Pulmonary artery endothelial cell (primary cell): Measurements from ENCODE around the gene PRCD. TPM values are rescaled to one million over a fixed set of nuclear protein-coding genes. Genes with fewer than 3 reads are reported as not detected.

Experiments used
- DNase-seq: peaks from one replicate; pipeline ENCODE4 v3.0.0-alpha.2; 2011; ENCODE audit warnings: low read depth, low spot score
- total RNA-seq: library from RNA; depleted of rRNA; stranded (reverse); fragments of >200 nt; gene quantifications from 2 replicates; pipeline ENCODE4 v1.2.3, GENCODE V29; 2014

The PRCD gene, protein sequence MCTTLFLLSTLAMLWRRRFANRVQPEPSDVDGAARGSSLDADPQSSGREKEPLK
- 0.20 and 0.35 TPM in 2 replicates for total RNA-seq

DNA sequence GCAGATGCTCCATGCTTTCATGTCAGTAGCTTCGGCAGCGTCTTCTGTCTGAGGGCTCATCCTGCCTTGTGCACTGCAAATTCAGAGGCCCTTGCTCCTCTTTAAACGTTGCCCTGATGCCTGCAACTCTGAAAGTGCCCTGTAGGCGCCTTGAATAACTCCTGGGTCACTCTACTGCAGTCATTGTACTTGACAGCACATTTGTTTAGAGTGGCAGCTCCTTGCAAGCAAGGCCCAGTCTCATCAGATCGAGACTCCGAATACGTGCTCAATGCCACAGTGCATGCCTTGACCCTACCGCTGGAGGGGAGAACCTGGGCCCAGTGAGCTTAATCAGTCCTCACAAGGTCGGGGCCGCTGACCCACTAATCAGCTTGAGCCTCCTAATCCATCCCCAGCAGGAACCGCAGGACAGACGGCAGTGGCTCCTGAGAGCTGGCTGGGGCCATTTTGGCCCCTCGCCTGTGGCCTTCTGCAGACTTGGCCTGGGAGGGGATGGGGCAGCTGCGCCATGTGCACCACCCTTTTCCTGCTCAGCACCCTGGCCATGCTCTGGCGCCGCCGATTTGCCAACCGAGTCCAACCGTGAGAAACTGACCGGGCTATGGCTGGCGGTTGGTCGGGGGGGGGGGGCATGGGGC, at the start of gene PRCD:
Gene PRCD (plus strand): TSS at position 414 of the 641 bp plus-strand sequence. CDS start 98 bp downstream, at position 512.
- DNase-seq = no peak

DNA sequence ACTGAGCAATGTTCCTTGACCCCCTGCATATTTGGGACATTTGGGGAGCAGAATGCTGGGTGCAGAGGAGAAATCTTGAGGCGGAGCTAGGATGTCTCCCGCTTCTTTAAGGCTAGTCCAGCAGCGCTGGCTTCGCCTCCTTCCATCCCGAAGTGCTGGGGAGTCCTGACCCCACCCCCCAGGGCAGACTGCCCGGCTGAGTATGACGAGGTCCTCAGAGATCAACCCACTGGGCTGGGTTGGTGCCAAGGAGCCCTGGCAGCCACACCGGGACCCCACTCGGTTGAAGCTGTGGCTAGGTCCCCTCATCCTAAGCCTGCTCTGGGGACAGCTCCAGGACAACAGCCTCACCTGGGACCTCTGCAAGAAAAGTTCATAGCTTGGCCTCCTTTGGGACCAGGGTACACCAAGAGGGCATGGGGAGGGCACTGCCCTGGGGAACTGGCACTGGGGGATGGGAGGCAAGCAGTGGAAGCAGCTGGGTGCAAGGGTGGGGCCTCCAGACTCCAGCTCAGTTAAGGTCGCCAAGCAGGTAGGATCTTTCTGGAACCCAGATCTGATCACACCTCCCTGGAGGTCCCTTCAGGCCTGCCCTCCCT, 49.6 kb upstream of the PRCD start:
- no peak for DNase-seq

GRCh38 chr17:76491271-76492122, 48.3 kb upstream of the PRCD start:
- no peak for DNase-seq

DNA sequence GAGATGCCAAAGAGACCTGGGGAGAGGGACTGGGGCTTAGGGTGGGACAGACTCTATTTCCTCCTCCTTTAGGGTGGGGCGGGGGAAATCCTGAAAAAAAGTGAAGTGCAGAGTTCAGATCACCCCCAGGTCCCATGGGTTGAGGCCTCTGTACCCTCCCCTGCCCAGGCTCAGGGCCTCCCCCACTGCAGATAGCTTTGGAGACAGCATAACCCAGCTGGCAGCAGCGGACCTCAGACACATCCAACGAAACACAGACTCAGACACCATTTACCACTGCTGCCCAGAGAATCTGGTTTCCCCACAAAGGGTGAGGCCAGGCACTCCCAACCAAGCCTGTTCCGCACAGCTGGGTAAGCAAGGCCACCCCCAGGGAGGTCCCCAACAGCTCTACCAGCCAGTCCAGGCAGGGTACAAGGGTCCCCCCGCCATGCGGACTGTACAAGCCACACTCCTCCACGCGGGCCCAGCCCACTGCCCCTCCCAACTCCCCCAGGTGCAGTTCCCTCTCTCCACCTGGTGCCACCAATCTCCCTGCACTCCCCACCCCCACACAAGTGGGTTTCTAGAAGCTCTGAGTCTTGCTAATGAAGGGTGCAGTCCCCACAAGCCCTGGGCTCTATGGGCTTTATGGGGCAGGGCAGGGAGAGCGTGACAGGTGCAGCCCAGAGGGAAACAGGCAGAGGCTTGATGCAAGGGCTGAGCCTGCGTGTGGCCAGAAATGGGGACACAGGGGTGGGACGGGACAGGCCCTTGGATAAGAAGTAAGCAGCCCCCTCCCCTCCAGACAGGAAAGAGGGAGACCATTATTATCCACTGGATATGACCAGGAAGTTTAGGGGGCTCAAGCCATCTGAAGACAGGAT, 47.5 kb upstream of the PRCD start:
- DNase-seq = no peak

DNA sequence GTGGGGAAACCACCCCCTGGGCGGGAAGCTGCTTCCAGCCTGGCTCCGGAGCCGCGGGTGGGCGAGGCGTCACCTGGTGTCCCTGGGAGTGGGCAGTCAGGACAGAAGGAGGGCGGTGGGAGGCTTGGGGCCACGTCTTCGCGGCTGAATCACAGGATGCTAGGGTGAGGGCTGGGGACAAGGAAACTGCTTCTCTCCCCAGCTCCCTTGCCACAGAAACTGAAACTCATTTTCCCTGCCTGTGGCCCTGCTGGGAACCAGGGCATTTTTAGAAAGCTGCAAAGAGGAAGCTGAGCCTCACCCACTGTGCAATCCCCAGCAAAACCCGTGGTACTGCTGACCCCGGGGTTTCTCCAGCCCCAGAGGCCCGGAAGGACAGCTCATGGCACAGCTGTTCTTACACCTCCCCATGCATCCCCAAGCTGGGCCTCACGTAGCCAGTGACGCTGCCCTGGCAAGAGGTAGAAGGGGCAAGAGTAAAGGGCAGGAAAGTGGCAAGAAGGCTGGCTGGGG, 46.8 kb upstream of the PRCD start:
- peak; percentile 33 for DNase-seq

DNA sequence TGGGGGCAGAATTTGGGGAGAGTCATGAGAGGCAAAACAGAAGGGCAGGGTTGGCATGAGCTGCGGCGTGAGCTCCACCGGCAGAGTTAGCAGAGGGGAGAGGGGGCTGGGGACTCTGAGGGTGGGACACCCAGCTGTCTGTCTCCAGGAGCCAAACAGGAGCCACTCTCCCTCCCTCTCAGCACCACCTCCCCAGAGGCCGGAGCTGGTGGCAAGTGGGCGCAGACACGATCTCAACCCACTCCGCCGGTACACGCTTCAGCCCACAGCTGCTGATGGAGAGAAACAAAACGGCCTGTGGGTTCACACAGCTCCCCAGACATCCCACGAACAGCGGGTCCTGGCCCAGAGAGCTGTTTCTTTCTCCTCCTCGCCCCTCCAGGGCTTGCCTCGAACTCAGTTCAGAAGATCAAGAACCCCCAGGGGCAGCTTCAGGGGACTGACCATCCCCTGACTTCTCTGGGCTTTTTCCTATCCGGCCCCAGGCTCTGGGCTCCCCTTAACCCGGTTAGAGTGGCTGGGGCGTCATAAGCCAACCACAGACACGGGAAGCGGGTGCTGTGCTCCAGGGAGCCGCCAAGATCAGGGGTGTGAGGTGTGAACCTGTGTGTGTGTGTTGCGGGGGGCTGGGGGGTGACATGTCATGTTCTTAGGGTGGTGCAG, 46.2 kb upstream of the PRCD start:
- no peak for DNase-seq

DNA sequence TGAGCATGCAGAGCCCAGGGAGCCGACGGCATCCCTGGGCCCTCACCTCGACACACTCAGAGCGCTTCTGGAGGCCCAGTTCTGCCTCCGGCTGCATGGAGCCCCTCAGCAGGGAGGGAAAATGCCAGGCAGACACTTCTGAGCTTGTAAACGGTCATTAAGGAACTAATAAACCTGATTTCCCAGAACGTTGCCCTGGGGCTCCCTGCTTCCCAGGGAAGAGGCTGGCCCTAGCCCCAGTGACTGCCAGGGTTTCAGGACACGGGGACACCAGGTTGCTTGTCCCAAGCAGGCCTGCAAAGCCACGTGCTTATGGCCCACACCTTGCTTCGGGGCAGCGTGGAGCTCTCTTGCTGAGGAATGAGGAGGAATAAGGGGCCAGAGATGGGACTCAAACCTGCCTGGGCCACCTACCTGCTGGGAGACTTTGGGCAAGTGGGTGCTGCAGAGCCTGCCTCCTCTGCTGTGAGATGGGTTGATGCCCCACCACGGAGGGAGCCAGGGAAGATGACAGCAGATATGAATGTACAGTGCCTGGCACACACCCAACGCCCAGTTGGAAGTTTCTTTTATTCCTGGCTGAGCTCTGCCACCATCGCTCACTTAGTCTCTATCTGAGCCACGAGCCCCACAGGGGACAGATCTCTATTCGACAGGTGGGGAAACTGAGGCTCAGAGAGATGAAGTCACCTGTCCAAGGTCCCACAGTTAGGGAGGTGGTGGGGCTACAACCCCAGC, 44.0 kb upstream of the PRCD start:
- DNase-seq = no peak

DNA sequence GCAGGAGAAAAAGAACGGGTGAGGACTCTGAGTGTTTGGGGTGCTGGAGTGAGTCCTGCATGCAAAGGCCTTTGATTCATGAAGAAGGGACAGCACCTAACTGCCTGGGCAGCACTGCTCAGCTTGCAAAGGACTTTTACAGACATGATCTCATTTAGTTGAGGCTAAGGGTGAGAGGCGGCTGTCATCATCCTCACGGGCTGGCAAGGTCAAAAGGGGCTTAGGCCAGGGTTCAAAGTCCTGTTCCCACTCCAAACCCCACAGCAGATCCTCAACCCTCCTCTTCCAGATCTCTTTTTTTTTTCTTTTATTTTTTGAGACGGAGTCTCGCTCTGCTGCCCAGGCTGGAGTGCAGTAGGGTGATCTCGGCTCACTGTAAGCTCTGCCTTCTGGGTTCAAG, 43.4 kb upstream of the PRCD start:
- no peak for DNase-seq

DNA sequence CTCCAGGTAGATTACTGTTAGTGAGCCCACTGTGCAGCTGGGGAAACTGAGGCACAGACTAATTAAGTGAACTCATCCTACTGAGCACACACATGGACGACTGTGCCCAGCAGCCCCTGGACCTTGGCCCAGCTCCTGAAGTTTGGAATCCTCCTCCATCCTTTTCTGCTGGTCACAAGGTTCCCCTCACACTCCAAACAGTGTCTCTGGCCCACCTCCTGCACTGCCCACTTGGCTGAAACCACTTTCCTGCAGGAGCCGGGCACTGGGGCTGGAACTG, 42.2 kb upstream of the PRCD start:
- DNase-seq = no peak

DNA sequence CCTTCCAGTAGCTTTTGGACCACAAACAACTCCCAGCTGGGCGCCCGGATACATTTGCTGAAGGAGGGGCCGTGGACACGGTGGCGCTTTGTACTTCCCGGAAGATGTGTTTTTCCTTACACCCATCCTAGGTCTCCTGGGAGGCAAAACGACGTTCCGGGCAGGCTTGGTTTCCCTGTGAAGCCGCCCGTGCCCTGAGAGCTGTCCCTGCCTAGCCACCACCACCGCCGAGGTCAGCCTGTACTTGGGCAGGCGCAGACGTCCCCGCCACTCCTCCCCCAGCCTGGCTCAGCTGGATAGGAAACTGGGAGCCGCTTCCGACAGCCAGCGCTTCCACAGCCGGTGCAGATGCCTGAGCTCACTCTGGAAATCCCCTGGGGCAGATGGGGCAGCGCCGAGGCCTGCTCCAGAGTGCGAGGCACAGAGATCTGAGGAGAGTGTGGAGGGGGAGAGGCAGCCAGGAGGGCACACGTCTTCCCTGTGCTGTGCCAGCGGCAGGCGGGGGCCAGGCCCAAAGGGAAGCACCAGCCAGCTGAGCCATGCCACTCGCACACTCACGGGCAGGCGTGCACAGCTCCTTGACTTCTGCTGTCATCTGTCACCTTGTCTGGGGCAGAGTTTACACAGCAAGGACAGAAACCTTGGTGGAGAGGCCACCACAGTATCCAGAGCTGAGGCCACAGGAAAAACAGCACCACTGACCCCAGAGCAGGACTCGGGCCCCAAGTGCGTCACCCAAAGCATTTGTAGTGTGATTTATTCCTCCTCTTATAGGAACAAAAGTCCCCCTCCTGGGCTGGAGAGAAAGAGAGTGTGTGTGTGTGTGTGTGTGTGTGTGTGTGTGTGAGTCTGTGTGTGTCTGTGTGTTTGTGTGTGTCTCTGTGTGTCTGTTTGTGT, 41.6 kb upstream of the PRCD start:
- peak; percentile 78 for DNase-seq

GRCh38 chr17:76498876-76499251, 41.0 kb upstream of the PRCD start:
- DNase-seq = no peak

DNA sequence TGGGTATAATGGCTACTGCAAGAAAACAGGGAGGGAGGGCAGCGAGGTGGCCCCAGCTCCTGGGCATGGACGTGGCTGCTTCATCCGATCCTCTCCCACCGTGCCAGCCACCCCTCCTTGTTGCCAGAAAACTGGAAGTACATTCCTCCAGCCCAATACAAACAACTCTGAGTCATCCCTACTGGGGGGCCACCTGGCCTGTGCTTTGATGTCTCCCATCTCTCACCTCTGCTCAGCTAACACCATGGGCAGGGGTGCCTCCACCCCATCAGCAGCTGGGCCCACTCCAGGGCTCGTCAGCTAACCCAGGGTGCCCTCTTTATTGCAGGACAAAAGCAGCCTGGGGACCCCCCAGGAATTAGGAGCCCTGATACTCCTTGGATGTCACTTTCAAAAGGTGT, 40.6 kb upstream of the PRCD start:
- no peak for DNase-seq

GRCh38 chr17:76500074-76500746, 39.6 kb upstream of the PRCD start:
- no peak for DNase-seq

- DNase-seq = no peak
These were observed 39.2 kb upstream of the PRCD start for GRCh38 chr17:76500747-76501017.

- no peak for DNase-seq
These were observed 38.6 kb upstream of the PRCD start, which contains the start of gene RHBDF2 for GRCh38 chr17:76501018-76501826. RHBDF2 (minus strand) TSS chr17:76501423; CDS start chr17:76481524, 19,899 bp downstream.

DNA sequence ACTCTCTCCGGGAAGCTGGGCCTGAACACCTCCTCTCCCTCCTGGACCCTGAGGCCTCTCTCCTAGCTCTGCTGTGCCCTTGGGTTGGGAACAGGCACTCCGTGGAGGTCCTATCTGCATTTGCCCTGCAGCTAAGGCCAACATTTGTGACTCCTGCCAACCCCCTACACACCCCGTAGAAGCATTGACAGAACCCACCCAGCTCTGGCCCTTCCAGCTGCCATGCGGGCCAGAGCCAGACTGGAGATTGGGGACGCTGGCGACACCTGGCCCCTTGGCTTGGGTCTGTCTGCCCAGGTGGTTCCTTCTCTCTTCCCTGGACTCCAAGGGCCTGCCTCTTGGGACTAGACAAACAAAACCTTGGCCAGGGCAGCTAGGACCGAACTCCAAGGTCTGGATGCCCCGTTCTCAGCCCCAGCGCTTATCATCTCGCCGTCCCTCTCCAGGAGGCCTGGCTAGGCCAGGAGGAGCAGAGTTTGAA, 38.0 kb upstream of the PRCD start:
- DNase-seq = no peak

DNA sequence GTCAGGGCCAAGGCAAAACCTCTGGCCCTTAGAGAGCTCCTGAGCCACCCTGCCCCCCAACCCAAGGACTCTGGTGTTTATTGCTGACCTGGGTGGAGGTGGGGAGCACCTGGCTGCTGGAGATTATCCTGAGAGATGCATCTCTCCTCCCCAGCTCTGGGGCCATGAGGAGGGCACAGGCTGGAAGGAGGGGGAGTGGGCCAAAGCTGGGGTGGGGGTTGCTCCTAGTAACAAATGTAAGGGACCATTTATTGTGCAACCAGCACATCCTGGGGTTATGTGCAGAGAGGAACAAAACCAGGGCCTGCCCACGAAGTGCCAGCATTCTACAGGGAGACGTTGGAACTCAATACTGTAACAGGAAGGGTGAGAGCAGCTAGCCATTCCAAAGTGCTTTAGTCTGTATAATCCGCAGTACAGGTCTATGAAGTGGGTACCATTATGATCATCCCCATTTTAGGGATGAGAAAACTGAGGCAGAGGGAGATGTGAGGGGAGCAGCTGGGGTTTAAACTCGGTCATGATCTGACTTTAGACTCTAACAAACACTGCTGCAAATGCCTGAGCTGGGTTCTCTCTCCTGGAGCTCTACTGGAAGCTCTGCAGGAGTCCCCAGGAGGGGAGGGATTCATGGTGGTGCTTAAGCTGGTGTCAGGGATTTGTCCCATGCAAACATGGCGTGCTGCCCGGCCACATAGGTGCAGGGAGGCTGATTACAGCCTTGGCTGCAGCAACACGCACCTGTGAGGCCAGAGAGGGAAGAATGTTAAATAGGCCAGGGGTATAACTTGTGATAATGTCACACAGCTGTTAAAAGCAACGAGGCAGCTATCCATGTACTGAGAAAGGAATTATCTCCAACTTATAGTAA, 37.3 kb upstream of the PRCD start:
- DNase-seq = no peak
